Measurements from ENCODE around the gene MYO10. TPM values are rescaled to one million over a fixed set of nuclear protein-coding genes. Genes with fewer than 3 reads are reported as not detected.
"Not testable (repeated sequence)": the region's sequence is repeated elsewhere in the genome, so short reads cannot be mapped to it uniquely, and the experiment has no call there.

The MYO10 gene
- total and polyA plus RNA-seq, 8 donors, result 32.6 to 71.5 (median 65.0) TPM

- Histone ChIP-seq H3K27ac (no peak overlapping the region), H3K4me1 (no peaks in the 10 kb centered on the region), H3K9me3 (no peaks in the 10 kb centered on the region), H3K27me3 (no peaks in the 10 kb centered on the region), H3K4me3 (no peak overlapping the region), H3K36me3 (no peaks in the 10 kb centered on the region)
- ATAC-seq, result no peak
- intact Hi-C loops (cut with DNase I), result no loop called here
- TF ChIP-seq CTCF (IDR thresholded peaks at IDR 0.05), result no peak
- no peak for DNase-seq
Observed at GRCh38 chr5:16844952-16845351, 91.1 kb downstream of the MYO10 start.

- H3K4me3 ChIP-seq, result no peak overlapping the region
- H3K9me3 ChIP-seq, result no peaks in the 10 kb centered on the region
- no peak overlapping the region for H3K27ac ChIP-seq
- no peak for TF ChIP-seq CTCF (IDR thresholded peaks at IDR 0.05)
- ATAC-seq, result peak; percentile 74
- intact Hi-C loops (cut with DNase I), result no loop called here
- no peaks in the 10 kb centered on the region for H3K27me3 ChIP-seq
- DNase-seq, result peak in 2 of 4 donors; percentile 67 to 68
- no peaks in the 10 kb centered on the region for H3K4me1 ChIP-seq
- no peaks in the 10 kb centered on the region for H3K36me3 ChIP-seq
Observed at GRCh38 chr5:16842896-16843295, 93.2 kb downstream of the MYO10 start.

- ATAC-seq (no peak), DNase-seq (no peak)
- TF ChIP-seq CTCF (IDR thresholded peaks at IDR 0.05), result no peak
- intact Hi-C loops (cut with DNase I), result no loop called here
- Histone ChIP-seq H3K27me3 (no peaks in the 10 kb centered on the region), H3K4me3 (no peak overlapping the region), H3K9me3 (no peaks in the 10 kb centered on the region), H3K4me1 (no peaks in the 10 kb centered on the region), H3K36me3 (no peaks in the 10 kb centered on the region), H3K27ac (no peak overlapping the region)
Observed at GRCh38 chr5:16841416-16841815, 94.7 kb downstream of the MYO10 start.

GRCh38 chr5:16837305-16837704, 98.8 kb downstream of the MYO10 start:
- H3K4me1 ChIP-seq, result no peaks in the 10 kb centered on the region
- TF ChIP-seq CTCF (IDR thresholded peaks at IDR 0.05), result no peak
- DNase-seq, result no peak
- no peaks in the 10 kb centered on the region for H3K36me3 ChIP-seq
- no peaks in the 10 kb centered on the region for H3K27me3 ChIP-seq
- no peak overlapping the region for H3K4me3 ChIP-seq
- no peak overlapping the region for H3K27ac ChIP-seq
- no peak for ATAC-seq
- intact Hi-C loops (cut with DNase I), result no loop called here
- no peaks in the 10 kb centered on the region for H3K9me3 ChIP-seq

GRCh38 chr5:16834029-16834428, 102.1 kb downstream of the MYO10 start:
- intact Hi-C loops (cut with DNase I), result no loop called here
- no peak overlapping the region for H3K27ac ChIP-seq
- DNase-seq (no peak), ATAC-seq (no peak)
- H3K4me3 ChIP-seq, result no peak overlapping the region
- H3K36me3 ChIP-seq, result no peaks in the 10 kb centered on the region
- H3K9me3 ChIP-seq, result no peaks in the 10 kb centered on the region
- H3K27me3 ChIP-seq, result no peaks in the 10 kb centered on the region
- H3K4me1 ChIP-seq, result no peaks in the 10 kb centered on the region
- no peak for TF ChIP-seq CTCF (IDR thresholded peaks at IDR 0.05)

- ATAC-seq; intact Hi-C loops (cut with DNase I); DNase-seq; H3K27me3 ChIP-seq; H3K4me3 ChIP-seq; H3K9me3 ChIP-seq; H3K27ac ChIP-seq; H3K36me3 ChIP-seq; H3K4me1 ChIP-seq: not testable (repeated sequence)
Observed at GRCh38 chr5:16831326-16831725, 104.8 kb downstream of the MYO10 start.

All from left lung (tissue), 10 donors.